Esophagus muscularis mucosa (tissue), 3 donors: ENCODE data around the gene FGFRL1.

Experiments used
- CTCF ChIP-seq, 3 experiments: fragments of 200-600 bp in 2 of 3; fragments of 450-650 bp in 1 of 3; sonication (generic) in 2 of 3; IDR thresholded peaks; one replicate each; pipeline ENCODE4 v1.5.1; 2017 to 2019; ENCODE audit warnings: antibody characterized with exemption in 3 of 3, mild to moderate bottlenecking in 2 of 3, moderate library complexity in 1 of 3
- POLR2A ChIP-seq: fragments of 450-650 bp; IDR thresholded peaks from one replicate; pipeline ENCODE4 v1.6.1; 2017; ENCODE audit warnings: antibody characterized with exemption, moderate library complexity, mild to moderate bottlenecking, low read depth
- POLR2AphosphoS5 ChIP-seq, 2 donors: sonication (generic); formaldehyde crosslinking; IDR thresholded peaks; one replicate each; pipeline ENCODE4 v1.6.1; 2017; ENCODE audit warnings: antibody characterized with exemption in 2 of 2

GRCh38 chr4:1030559-1030958, 19.1 kb downstream of the FGFRL1 start:
- TF ChIP-seq CTCF (IDR thresholded peaks at IDR 0.05) (no peak), POLR2A (no peak), POLR2AphosphoS5 (IDR thresholded peaks at IDR 0.05) (no peak)
